ENCODE measurements around the gene YY1AP1. TPM values are rescaled to one million over a fixed set of nuclear protein-coding genes. Genes with fewer than 3 reads are reported as not detected.
"Not testable (repeated sequence)": the region's sequence is repeated elsewhere in the genome, so short reads cannot be mapped to it uniquely, and the experiment has no call there.

The YY1AP1 gene, protein sequence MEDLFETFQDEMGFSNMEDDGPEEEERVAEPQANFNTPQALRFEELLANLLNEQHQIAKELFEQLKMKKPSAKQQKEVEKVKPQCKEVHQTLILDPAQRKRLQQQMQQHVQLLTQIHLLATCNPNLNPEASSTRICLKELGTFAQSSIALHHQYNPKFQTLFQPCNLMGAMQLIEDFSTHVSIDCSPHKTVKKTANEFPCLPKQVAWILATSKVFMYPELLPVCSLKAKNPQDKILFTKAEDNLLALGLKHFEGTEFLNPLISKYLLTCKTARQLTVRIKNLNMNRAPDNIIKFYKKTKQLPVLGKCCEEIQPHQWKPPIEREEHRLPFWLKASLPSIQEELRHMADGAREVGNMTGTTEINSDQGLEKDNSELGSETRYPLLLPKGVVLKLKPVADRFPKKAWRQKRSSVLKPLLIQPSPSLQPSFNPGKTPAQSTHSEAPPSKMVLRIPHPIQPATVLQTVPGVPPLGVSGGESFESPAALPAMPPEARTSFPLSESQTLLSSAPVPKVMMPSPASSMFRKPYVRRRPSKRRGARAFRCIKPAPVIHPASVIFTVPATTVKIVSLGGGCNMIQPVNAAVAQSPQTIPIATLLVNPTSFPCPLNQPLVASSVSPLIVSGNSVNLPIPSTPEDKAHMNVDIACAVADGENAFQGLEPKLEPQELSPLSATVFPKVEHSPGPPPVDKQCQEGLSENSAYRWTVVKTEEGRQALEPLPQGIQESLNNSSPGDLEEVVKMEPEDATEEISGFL
- 73.5 TPM for total RNA-seq

DNA sequence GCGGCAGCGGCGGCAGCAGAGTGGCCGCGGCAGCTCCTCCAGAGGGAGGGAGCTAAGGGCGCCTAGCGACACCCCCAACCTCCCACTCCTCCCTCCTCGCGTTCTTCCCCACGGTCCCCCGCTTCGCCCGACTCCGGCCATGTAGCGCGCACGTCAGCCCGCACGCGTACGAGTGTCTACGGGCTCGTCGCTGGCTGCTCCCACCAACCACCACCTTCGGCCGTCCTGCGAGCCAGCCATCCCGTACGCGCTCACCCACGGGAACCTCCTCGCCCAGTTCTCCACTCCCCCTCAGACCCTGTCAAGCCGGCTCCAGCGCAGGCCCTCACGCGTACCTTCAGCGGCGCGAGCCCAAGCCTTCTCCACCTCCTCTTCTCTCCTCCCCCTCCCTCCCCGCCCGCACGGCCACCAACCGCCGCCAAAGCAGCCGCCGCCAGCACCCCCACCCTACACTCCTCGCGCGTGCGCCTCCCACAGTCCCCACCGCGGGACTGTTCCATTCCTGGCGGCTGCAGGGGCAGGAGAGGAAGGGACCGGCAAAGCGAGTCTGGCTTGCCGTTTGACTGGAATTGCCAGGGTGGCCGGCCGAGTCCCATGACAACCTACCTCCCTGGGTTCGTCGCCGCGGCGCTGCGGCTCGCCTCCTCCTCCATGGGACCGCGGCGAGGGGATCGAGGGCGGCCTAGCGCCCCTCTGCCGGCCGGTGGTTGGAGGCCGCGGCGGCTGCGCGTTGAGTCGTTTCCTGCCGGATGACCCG is at the start of gene YY1AP1:
Gene YY1AP1 (minus strand): TSS at position 451 of the 757 bp plus-strand sequence. CDS start 8,338 bp downstream, outside the sequence.
- DNase-seq (ENCODE audit: low read depth in 2 of 3, low spot score in 2 of 3) = peak; percentile 85 to 95 (median 93)

DNA sequence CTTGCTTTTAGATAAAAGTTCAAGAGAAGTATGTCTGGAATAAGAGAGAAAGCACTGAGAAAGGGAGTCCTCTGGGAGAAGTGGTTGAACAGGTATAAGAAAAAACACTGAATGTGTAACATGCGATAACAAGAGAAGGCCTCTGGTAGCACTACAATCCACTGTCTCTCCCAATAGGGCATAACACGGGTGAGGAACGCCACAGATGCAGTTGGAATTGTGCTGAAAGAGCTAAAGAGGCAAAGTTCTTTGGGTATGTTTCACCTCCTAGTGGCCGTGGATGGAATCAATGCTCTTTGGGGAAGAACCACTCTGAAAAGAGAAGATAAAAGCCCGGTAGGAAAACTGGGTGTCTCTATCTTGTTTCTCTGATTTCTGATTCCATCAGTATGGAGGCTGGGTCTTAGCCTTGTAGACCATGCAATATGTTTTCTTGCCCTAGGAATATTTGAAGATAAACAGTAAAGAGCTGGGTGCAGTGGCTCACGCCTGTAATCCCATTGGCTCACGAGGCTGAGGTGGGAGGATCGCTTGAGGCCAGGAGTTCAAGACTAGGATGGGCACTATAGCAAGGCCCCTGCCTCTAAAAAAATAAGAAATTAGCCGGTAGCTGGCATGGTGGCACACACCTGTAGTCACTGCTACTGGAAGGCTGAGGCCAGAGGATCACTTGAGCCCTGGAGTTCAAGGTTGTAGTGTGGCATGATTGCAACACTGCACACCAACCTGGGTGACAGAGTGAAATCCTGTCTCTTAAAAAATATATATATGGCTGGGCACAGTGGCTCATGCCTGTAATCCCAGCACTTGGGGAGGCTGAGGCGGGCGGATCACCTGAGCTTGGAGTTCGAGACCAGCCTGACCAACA is 40.7 kb upstream of the YY1AP1 start:
- peak; percentile 1 to 78 (median 60) for DNase-seq (ENCODE audit: low read depth in 2 of 3, low spot score in 2 of 3)

DNA sequence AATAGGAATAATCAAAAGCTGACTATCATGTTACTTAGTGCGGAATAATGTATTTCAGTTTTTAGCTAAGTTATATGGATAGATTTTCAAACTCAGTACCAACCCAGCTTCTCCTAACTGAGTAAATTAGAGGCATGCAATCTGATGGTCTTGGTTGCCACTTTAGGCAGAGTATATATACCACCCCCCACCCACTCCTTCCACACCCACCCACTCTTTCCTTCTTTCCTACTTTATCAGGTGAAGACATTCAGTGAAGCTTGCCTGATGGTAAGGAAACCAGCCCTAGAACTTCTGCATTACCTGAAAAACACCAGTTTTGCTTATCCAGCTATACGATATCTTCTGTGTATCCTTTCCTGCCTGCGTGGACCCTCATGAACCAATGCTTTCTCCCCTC is 36.6 kb upstream of the YY1AP1 start:
- DNase-seq (ENCODE audit: low read depth in 2 of 3, low spot score in 2 of 3) = no peak

DNA sequence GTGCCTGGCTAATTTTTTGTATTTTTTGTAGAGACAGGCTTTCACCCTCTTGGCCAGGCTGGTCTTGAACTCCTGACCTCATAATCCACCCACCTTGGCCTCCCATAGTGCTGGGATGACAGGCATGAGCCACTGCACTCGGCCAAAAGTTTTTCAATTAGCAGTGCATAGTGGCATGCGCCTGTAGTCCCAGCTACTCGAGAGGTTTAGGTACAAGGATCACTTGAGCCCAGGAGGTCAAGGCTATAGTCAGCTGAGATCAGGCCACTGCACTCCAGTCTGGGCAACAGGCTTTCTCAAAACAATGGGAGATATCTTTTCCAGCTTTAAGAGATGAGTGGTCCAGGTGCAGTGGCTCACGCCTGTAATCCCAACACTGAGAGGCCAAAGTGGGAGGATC is 31.1 kb upstream of the YY1AP1 start:
- no peak for DNase-seq (ENCODE audit: low read depth in 2 of 3, low spot score in 2 of 3)

DNA sequence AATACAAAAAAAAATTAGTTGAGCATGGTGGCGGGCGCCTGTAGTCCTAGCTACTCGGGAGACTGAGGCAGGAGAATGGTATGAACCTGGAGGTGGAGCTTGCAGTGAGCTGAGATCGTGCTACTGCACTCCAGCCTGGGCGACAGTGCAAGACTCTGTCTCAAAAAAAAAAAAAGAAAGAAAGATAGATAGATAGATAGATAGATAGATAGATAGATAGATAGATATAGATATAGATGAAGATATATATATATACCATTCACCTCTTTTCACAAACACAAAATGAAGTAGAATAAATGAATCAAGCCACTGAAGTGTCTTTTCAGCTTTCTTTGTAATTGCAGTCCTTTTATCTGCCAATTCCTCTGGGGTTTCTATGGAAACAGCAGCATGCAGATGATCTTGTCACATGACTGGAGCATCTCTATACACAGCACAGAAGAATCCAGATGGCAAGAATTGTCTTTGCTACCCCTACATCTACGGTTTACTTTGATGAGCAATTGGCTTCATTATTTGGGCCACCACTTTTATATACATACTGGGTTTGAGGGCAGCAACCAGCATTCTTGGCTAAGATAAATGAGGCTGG is 30.0 kb upstream of the YY1AP1 start:
- not testable (repeated sequence) for DNase-seq (ENCODE audit: low read depth in 2 of 3, low spot score in 2 of 3)

DNA sequence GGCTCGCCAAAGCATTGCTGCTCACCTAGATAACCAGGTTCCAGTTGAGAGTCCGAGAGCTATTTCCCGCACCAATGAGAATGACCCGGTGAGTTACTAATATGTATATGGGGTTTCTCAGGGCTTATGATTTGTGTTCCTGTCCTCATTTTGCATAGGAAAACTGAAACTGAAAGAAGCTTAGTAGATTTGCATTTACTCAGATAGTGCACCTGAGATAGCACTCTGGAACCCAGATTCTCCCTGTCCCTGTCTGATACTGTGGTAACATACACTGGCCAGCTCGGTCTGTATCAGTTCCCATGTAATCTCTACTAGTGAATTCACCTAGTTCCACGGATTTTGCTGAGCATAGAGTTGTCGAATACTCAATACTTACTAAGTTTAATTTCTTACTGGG is 28.5 kb upstream of the YY1AP1 start:
- no peak for DNase-seq (ENCODE audit: low read depth in 2 of 3, low spot score in 2 of 3)

DNA sequence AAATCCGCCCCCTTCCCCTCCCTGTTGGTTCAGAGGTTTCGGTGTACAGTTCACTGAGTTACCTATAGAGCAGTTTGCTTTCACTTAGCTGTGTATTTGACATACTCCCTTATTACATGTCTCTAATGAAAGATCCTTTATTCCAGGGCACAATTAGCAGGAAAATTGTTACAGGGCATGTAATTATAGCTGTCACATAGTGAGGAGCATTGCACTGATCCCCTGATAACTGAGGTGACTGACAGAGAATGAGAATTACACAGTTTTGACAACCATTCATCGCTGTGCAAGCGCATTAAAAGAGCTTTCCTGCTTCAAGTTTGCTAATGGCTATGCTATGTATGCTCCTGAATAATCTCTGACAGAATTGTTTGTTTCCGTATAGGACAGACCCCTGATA is 27.2 kb upstream of the YY1AP1 start:
- no peak for DNase-seq (ENCODE audit: low read depth in 2 of 3, low spot score in 2 of 3)

DNA sequence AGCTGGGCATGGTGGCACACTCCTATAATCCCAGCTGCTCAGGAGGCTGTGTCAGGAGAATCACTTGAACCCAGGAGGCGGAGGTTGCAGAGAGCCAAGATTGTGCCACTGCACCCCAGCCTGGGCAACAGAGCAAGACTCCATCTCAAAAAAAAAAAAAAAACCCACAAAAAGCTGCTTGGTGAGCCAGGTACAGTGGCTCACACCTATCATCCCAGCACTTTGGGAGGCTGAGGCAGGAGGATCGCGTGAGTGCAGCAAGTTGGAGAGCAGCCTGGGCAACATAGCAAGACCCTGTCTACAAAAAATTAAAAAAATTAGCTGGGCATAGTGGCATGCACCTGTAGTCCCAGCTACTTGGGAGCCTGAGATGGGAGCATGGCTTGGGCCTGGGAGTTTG is 26.5 kb upstream of the YY1AP1 start:
- not testable (repeated sequence) for DNase-seq (ENCODE audit: low read depth in 2 of 3, low spot score in 2 of 3)

DNA sequence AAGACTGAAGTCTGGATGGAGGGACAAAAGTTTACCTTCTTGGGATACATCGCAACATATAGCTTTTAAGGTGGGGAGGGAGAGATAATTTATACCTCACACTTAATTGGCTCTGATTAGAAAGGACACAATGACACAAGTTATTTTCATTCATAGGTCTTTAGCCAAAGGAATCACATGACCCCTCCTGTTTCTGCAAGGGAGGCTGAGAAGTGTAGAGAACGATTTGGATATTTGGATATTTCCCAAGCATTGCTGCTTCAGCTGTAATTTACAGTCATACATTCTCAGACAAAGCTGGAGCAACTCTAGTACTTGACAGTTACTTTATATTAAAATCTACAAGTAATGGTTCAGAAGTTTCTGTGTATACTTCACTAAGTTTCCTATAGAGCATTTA is 24.5 kb upstream of the YY1AP1 start:
- DNase-seq (ENCODE audit: low read depth in 2 of 3, low spot score in 2 of 3) = no peak

DNA sequence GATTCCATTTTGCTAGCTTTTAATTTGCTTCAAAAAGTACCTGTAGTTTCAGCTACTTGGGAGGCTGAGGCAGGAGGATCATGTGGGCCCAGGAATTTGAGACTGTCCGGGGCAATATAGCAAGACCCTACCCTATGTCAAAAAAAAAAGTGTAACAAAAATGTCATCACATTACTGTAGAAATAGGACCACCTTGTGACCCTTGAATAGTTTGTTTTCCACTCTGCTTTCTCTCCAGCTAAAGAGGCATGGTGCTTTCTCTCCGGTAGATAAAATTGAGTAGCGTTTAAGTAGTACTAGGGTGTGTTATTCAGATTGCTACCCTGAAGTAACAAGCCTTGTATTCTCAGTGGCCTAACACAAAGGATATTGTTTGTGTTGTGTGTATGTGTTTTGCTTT is 24.1 kb upstream of the YY1AP1 start:
- peak in 2 of 3 donors; percentile 9 to 40 for DNase-seq (ENCODE audit: low read depth in 2 of 3, low spot score in 2 of 3)

DNA sequence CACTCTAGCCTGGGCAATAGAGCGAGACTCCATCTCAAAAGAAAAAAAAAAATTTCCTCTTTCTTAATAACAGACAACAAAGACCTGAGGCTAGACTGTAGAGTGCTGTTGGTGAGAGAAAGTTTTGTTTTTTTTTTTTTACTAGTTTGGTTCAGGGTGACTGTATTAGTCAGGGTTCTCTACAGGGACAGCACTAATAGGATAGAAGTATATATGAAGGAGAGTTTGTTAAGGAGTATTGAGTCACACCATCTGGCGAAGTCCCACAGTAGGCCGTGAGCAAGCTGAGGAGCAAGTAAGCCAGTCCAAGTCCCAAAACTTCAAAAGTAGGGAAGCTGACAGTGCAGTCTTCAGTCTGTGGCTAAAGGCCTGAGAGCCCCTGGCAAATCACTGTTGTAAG is 22.9 kb upstream of the YY1AP1 start:
- DNase-seq (ENCODE audit: low read depth in 2 of 3, low spot score in 2 of 3) = not testable (repeated sequence)

DNA sequence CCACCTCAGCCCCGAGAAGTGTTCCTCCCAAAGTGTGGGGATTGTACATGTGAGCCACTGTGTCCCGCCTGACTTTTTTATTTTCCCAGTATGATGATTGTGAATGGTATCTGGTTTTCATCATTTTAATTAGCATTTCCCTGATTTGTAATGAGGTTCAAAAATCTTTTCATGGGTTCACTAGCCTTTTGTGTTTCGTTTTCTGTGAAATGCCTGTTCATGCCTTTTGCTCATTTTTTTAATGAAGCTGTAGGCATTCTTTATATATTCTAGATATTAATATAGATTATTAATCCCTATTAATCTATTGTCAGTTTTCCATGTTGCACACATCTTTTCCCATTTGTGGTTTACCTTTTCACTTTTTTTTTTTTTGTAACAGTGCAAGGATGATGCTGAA is 20.8 kb upstream of the YY1AP1 start:
- no peak for DNase-seq (ENCODE audit: low read depth in 2 of 3, low spot score in 2 of 3)

DNA sequence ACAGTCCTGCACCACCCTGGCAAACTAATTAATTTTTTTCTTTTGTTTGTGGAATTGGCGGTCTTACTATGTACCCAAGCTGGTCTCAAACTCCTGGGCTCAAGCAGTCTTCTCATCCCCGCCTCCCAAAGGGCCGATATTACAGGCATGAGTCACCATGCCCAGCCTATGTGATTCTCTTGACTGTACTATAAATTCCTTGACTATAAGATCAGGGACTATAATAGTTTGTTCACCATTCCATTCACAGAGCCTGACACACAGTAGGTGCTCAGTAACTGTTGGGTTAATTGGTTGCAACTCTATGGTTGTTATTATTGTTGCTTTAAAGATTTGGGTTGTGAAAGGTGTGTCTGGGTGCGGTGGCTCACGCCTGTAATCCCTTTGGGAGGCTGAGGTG is 17.6 kb upstream of the YY1AP1 start:
- DNase-seq (ENCODE audit: low read depth in 2 of 3, low spot score in 2 of 3) = no peak

DNA sequence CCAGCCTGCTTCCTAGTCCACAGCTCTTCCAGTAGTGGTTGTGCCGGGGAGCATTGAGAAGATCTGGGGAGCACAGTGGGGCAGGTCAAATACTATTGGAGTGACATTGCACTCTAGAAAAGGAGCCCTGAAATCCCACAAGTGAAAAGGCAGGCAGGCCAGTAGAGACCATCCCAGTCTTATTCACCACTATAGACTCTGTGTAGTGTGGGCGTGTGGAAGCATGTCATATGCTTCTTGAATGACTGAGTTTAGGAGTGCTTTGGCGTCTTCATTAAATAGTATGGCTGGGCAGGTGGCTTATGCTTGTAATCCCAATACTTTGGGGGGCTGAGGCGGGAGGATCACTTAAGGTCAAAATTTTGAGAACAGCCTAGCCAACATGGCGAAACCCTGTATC is 15.8 kb upstream of the YY1AP1 start:
- DNase-seq (ENCODE audit: low read depth in 2 of 3, low spot score in 2 of 3) = not testable (repeated sequence)

DNA sequence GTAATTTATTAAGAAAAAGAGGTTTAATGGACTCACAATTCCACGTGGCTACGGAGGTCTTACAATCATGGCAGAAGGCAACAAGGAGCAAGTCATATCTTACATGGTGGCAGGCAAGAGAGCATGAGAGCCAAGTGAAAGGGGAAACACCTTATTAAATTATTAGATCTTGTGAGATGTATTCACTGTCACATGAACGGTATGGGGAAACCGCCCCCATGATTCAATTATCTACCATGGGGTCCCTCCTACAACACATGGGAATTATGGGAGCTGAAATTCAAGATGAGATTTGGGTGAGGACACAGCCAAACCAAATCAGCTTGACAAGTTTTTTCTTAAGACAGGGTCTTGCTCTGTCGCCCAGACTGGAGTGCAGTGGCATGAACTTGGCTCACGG is 14.6 kb upstream of the YY1AP1 start:
- no peak for DNase-seq (ENCODE audit: low read depth in 2 of 3, low spot score in 2 of 3)

DNA sequence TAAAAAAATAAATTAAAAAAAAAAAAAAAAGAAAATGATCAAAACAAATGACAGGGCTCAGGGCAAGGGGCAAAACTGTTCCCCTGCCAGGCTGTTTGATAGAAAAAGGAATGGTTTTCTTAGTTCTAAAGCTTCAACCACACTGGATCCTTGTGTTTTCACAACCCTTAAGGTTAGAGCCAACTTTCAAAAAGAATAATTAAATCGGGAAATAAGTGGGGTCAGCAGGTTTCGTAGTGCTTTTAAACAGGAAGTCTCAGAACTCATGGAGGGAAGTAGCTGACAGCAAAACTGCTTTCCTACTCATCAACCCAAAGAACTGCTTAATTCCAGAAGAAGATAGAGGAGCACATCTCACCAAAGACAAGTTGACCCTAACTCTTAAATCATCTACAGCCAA is 13.1 kb upstream of the YY1AP1 start:
- not testable (repeated sequence) for DNase-seq (ENCODE audit: low read depth in 2 of 3, low spot score in 2 of 3)

DNA sequence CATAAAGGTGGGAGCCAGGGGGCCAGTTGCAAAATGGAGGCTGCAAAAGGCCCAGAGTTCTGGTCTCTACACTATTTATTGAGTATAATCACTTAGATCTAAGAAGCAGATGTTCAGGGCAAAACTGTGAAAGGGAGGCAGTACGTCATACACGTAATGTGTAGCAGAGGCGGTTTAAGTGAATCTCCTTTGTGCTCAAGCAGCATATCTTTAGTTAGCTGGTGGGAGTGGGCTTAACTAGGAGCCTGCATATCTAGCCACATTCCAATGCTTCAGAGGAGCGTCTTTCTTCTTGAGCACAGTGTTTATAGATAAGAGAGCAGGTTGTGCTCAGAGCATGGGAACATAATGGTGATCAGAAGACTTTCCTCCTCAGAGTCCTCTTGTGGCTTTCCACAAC is 10.5 kb upstream of the YY1AP1 start:
- not testable (repeated sequence) for DNase-seq (ENCODE audit: low read depth in 2 of 3, low spot score in 2 of 3)

DNA sequence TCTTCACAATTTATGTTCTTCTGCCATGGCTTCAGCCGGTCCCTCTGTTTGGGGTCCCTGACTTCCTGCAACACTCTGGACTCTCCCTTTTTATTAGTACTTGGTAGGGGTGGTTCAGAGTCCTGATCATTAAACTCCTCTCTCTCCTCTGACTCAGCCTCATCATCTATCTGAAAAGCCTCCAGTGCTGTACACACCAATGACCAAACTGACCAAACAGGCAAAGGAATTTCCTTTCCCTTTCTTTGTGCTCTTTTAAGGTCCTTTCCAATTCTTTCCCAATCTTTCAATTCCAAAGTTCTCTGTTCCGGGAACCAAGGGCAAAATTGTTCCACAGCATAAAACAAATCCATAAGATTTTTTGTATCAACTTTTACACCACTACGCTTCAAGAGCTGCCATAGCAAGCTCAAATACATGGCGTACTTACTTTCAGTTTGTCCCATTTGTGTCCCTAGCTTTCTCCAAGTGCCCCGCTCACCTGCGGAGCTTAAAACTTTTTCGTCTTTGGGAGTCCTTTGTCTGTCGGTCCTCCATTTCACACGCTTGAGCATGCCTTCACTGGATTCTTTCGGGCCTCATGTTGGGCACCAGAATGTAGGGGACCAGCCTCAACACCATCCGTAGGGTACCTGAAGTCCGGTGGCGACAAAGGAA is 9.9 kb upstream of the YY1AP1 start:
- no peak for DNase-seq (ENCODE audit: low read depth in 2 of 3, low spot score in 2 of 3)

DNA sequence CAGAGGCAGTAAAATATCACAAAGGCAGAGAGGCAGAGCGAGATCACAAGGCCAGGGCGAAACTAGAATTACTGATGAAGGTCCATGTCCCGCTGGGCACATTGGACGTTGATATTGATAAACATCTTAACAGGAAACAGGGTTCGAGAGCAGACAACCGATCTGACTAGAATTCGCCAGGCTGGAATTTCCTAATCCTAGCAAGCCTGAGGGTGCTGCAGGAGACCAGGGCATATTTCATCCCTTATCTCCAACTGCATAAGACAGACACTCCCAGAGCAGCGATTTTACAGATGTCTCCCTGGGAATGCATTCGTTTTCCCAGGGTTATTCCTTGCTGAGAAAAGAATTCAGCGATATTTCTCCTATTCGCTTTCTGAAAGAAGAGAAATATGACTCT is 9.0 kb upstream of the YY1AP1 start:
- DNase-seq (ENCODE audit: low read depth in 2 of 3, low spot score in 2 of 3) = not testable (repeated sequence)
